GM19043 (cell line): ENCODE data around the gene MYL7.

Experiments used
- ATAC-seq: cut with Tn5 transposase; IDR thresholded peaks from one replicate; pipeline ENCODE4 v1.9.1; 2021; ENCODE audit warnings: low read depth; ENCODE audit not compliant: unreplicated experiment

The MYL7 gene

GRCh38 chr7:44101966-44102845, 38.9 kb downstream of the MYL7 start:
- ATAC-seq: no peak

GRCh38 chr7:44101303-44101965, 39.7 kb downstream of the MYL7 start:
- ATAC-seq: no peak

DNA sequence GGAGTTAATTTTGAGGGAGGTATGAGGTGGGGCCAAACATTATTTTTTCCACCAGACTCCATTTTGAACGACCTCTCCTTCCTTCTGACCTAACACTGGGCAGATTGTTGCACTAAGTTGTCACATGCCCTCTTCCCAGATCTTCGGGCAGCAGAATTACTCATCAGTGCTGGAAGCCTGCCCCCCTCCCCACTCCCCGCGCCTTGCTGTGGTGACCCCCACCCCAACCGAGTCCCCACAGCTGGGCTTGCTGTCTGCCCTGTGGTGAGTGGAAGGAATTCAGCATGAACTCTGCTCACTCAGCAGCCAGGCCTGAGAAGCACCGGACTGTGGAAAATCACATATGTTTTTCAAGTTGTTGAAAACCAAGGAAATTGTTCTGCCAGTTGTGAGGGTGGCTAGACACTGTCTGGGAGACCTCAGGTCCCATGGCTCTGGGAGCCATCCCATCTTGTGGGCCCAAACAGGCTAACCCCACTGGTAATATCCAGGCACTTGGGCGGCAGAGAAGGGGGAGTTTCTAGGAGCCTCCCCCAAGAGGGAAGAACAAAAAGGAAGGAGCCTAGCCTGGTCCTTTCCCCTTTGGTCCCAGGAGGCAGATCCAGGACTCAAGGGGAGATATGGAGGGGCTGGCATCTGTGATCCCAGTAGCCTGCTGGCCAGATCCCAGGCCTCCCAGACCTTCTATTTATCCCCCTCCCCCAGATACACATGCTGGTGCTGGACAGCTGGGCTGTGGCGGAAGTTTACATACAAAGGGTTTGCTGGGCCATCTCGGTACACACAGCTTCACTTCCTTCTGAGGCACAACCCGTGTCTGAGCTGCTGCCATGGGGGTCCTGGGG, 40.5 kb downstream of the MYL7 start:
- no peak for ATAC-seq

- no peak for ATAC-seq
These were observed 41.5 kb downstream of the MYL7 start for GRCh38 chr7:44099669-44100068.

- no peak for ATAC-seq
These were observed 42.8 kb downstream of the MYL7 start for GRCh38 chr7:44098092-44099068.

- peak; percentile 61 for ATAC-seq
These were observed 43.8 kb downstream of the MYL7 start for GRCh38 chr7:44097064-44097932.

- no peak for ATAC-seq
These were observed 44.7 kb downstream of the MYL7 start for GRCh38 chr7:44096326-44096881.

- ATAC-seq: no peak
These were observed 45.4 kb downstream of the MYL7 start for GRCh38 chr7:44095781-44096180.

- ATAC-seq: no peak
These were observed 46.1 kb downstream of the MYL7 start for GRCh38 chr7:44094883-44095592.

DNA sequence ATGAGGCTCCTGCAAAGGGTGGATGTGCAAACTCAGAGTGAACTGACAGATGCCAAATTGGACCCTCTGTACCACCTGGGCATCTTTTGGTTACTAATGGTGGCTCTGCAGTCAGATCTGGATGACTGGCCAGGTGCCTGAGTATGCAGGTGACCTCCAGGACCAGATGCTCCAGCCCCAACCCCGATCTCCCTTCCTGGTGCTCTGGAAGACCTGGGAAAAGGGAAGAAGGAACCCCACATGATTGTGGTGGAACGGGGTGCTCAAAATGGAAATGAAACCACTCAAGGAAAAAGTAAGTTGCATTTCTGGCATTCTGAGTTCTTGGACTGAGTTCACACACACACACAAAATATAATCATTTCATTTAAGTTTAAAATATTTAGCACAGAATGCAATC, 46.8 kb downstream of the MYL7 start:
- no peak for ATAC-seq

- ATAC-seq: no peak
These were observed 48.0 kb downstream of the MYL7 start for GRCh38 chr7:44093102-44093641.
